SK-N-MC (cell line): ENCODE data around the gene S100A4.
"Not testable (repeated sequence)": the region's sequence is repeated elsewhere in the genome, so short reads cannot be mapped to it uniquely, and the experiment has no call there.

ENCODE experiments used
- DNase-seq: peaks from one replicate; pipeline ENCODE4 v3.0.0-alpha.2; 2011; ENCODE audit warnings: low read depth, low spot score
- H3K27ac ChIP-seq: fragments of 200-600 bp; sonication (generic); 2 replicates; pipeline ENCODE4 v1.5.1; 2016; ENCODE audit warnings: mixed run types
- H3K36me3 ChIP-seq: fragments of 200-600 bp; sonication (generic); 2 replicates; pipeline ENCODE4 v1.6.1; 2017; ENCODE audit warnings: antibody characterized with exemption, low read length, mixed read lengths; ENCODE audit not compliant: insufficient read depth
- H3K4me3 ChIP-seq: fragments of 200-600 bp; sonication (generic); 2 replicates; pipeline ENCODE4 v1.5.1; 2016
- H3K9ac ChIP-seq: fragments of 200-600 bp; sonication (generic); 2 replicates; pipeline ENCODE4 v1.8.0; 2017; ENCODE audit warnings: mixed run types, mixed read lengths; ENCODE audit not compliant: insufficient read length
- H3K9me3 ChIP-seq: fragments of 200-600 bp; sonication (generic); 2 replicates; pipeline ENCODE4 v1.6.1; 2017; ENCODE audit warnings: low read depth, mild to moderate bottlenecking, antibody characterized with exemption, low read length, moderate library complexity, mixed read lengths
- EZH2 ChIP-seq: fragments of 200-600 bp; sonication (generic); IDR thresholded peaks from one replicate; pipeline ENCODE4 v1.6.1; 2017; ENCODE audit warnings: antibody characterized with exemption
- FOXP2 ChIP-seq: optimal IDR thresholded peaks from 2 replicates; pipeline ENCODE3; 2011; ENCODE audit warnings: mild to moderate bottlenecking, moderate library complexity; ENCODE audit not compliant: insufficient read depth; ENCODE audit errors: extremely low read length, control extremely low read depth
- POLR2AphosphoS5 ChIP-seq: IDR thresholded peaks from 2 replicates; pipeline ENCODE4 v1.6.1; 2012; ENCODE audit warnings: mild to moderate bottlenecking, low read depth, low read length, borderline replicate concordance

S100A4 gene

DNA sequence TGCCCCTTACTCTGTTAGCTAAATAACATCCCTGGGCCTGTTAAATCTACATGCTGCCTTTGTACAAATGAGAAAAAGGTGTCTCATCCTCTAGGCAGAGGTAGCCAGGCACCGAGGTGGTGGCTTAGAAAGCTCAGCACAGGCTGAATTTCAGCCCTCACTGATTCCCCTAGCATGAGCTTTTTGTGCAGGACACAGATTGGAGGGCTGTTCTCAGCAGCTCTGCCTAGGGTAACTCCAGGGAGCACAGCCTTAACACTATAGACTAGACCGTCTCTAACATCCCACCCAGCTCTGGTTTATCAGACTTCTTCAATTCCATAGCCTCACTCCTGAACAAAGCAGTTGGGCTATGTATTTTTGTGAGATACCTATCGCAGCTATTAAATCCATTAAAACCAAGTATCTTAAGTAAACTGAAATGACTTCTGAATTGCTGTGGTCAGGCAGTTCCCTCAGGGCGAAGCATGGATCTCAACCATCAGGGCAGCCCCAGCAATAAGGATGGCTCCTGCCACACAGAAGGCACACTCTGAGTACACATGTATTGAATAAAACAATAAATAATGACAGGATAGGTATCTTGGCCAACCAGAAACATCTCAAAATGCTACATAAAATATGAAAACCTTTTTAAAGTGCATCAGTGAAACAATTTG lies 24.7 kb downstream of the S100A4 start:
- no peak for DNase-seq
- Histone ChIP-seq H3K9ac (no peak overlapping the region), H3K27ac (no peak overlapping the region), H3K36me3 (no peaks in the 10 kb centered on the region), H3K4me3 (no peak overlapping the region), H3K9me3 (no peaks in the 10 kb centered on the region)
- TF ChIP-seq POLR2AphosphoS5 (no peak), EZH2 (no peak), FOXP2 (no peak)

DNA sequence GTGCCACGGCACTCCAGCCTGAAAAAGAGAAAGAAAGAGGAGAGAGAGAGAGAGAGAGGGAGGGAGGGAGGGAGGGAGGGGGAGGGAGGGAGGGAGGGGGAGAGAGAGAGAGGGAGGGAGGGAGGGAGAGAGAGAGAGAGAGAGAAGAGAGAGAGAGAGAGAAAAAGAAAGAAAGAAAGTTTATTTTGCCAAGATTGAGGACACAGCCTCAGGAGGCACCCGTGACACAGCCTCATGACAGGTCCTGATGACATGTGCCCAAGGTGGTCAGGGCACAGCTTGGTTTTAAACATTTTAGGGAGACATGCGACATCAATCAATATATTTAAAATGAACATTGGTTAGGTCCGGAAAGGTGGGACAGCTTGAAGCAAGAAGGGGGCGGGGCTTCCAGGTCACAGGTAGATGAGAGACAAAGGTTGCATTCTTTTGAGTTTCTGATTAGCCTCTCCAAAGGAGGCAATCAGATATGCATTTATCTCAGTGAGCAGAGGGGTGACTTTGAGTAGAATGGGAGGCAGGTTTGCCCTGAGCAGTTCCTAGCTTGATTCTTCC lies 25.4 kb downstream of the S100A4 start:
- not testable (repeated sequence) for H3K4me3 ChIP-seq, H3K9ac ChIP-seq, H3K27ac ChIP-seq, H3K9me3 ChIP-seq, H3K36me3 ChIP-seq, DNase-seq

DNA sequence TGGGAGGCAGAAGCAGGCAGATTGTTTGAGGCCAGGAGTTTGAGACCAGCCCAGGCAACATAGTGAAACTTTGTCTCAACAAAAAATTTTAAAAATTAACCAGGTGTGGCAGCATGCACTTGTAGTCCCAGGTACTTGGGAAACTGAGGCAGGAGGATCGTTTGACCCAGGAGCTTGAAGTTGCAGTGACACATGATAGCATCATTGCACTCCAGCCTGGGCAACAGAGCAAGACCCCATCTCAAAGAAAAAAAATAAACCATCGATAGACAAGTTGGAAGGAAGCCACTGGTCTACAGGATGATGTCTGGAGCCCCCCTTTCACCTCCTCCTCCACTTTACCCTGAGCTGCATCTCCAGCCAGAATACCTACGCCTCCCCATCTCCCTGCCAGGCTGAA lies 26.4 kb downstream of the S100A4 start:
- Histone ChIP-seq H3K4me3 (no peak overlapping the region), H3K36me3 (no peaks in the 10 kb centered on the region), H3K9me3 (no peaks in the 10 kb centered on the region), H3K27ac (no peak overlapping the region), H3K9ac (no peak overlapping the region)
- DNase-seq: no peak
- no peak for TF ChIP-seq FOXP2
- no peak for TF ChIP-seq POLR2AphosphoS5
- TF ChIP-seq EZH2: no peak

DNA sequence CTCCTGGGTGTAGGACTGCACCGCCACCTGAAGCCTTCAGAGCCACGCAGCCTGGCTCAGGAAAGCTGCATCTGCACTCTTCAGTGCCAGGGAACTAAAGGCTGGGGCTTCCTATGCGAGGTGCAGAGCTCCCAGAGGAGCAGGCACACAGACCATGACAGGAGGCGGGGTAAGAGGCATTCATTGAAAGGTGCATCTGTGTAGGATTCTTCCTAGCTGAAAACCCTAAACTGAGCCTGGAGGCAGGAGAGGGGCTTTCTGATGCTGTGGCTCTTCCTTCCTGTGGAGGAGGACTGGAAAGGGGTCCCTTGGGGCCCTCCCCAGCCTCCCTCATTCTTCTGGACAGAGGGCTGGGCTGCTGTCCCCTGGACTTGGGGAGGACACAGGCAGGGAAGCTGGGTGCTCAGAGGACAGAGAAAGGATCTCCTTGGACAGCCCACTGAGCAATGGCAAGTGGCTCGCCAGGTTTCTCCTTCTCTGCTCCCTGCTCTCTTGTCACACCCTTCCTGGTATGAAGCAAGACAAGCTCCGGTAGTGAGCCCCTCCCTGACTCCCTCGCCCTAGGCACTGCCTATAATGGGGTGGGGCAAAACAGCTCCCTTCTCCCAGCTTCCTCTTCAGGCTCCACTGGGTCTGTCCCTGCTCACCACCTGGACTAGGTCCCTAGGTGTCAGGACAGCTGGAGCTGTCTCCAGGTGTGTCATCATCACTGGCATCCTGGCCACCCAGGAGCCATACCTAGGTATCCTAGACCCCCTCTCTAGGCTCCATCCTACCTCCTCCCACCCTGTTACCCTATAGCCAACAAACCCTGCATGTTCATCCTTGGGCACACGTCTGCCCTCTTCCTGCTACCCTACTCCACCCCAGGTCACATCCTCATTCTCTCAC lies 29.9 kb downstream of the S100A4 start:
- Histone ChIP-seq H3K4me3 (no peak overlapping the region), H3K27ac (no peak overlapping the region), H3K9me3 (no peaks in the 10 kb centered on the region), H3K36me3 (no peaks in the 10 kb centered on the region), H3K9ac (no peak overlapping the region)
- DNase-seq: no peak
- TF ChIP-seq POLR2AphosphoS5: no peak
- no peak for TF ChIP-seq FOXP2
- no peak for TF ChIP-seq EZH2

DNA sequence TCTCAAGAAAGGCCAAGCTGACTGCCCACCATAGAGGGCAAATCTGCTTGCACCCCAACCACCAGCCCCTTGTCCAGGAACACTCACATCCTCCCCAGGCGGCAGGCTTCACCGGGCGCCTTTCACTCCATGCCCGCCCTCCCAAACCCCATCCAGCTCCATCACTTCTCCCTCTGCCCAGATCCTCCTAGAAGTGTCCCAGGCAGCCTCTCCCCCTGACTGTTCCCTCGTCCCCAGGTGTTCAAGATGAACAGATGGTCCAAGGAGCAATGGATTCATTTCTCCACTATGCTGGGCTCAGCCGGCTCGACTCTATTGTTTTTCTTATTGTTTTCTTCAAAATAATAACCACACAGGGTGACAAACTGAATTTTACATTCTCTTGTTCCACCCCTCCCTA lies 31.9 kb downstream of the S100A4 start:
- Histone ChIP-seq H3K27ac (no peak overlapping the region), H3K4me3 (no peak overlapping the region), H3K9me3 (no peaks in the 10 kb centered on the region), H3K9ac (no peak overlapping the region), H3K36me3 (no peaks in the 10 kb centered on the region)
- no peak for TF ChIP-seq EZH2
- TF ChIP-seq FOXP2: no peak
- TF ChIP-seq POLR2AphosphoS5: no peak
- DNase-seq: no peak

DNA sequence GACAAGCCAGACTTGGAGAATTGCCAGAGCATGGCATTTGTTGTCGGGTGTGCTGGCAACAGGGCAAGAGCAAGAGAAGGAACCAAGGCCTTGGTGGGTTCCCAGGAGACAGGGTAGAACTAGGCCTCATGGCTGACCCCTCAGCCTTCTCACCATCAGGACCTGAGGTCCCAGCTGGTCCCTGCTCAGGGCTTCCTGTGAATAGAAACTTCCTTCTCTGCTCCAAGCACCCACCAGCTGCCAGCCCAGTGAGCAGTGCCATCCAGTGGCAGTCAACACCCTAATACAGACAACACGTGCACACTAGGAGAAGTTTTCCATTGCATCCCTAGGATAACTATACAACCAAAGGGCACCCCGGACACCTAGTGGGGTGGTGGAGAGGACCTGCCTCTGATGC lies 32.6 kb downstream of the S100A4 start:
- TF ChIP-seq POLR2AphosphoS5: no peak
- TF ChIP-seq EZH2: no peak
- no peaks in the 10 kb centered on the region for H3K36me3 ChIP-seq
- no peak overlapping the region for H3K4me3 ChIP-seq
- no peak overlapping the region for H3K9ac ChIP-seq
- H3K27ac ChIP-seq: no peak overlapping the region
- H3K9me3 ChIP-seq: no peaks in the 10 kb centered on the region
- DNase-seq: no peak

DNA sequence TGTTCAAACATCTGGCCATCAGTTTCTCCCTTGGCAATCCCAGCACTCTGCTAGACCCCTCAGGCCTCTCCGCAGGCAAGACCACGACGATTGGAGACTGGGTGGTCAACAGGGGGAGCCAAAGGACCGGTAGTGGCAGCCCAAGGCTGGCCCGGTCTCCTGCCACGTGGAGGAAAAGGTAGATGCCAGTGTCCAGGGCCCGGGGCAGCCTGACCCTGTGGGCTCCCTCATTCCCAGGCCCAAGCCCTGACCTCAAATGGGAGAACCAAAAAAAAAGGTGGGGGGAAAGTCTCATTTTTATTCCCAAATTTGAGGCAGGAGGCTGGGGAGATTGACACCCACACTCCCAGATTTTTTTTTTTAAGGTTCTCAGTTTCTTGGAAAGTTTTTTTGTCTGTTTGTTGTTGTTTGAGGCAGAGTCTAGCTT lies 34.6 kb downstream of the S100A4 start:
- no peak overlapping the region for H3K27ac ChIP-seq
- no peak overlapping the region for H3K4me3 ChIP-seq
- H3K9me3 ChIP-seq: no peaks in the 10 kb centered on the region
- DNase-seq: no peak
- no peaks in the 10 kb centered on the region for H3K36me3 ChIP-seq
- TF ChIP-seq EZH2 (no peak), FOXP2 (no peak), POLR2AphosphoS5 (no peak)
- no peak overlapping the region for H3K9ac ChIP-seq

DNA sequence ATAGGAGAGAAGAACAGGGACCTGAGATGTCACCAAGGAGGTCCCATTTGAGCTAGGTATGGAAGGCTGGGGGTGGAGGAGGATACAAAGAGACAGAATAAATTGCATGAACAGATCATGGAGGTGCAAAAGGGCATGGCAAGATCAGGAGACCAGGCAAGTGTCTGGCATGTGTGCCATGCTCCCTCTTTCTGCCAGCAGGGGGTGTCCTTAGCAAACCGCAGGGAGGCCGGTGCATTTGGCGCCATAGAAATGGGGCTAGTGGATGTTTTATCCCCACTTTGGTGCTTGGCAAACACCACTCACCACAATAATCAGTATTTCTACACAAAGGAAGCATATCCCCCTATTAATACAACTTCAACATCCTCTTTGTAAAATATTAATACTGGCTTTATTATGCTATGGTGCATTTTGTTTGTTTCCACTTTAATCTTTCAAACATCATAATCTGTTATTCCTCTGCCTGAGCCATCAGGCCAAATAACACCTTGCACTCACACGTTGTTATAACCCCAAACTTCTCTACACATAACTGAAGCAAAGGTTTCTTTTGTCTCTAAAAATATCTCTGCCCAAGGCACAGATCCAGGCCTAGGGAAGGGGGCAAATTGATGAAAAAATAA lies 35.8 kb downstream of the S100A4 start:
- Histone ChIP-seq H3K36me3 (no peaks in the 10 kb centered on the region), H3K27ac (no peak overlapping the region), H3K9me3 (no peaks in the 10 kb centered on the region), H3K4me3 (no peak overlapping the region), H3K9ac (no peak overlapping the region)
- TF ChIP-seq EZH2 (no peak), FOXP2 (no peak), POLR2AphosphoS5 (no peak)
- no peak for DNase-seq

DNA sequence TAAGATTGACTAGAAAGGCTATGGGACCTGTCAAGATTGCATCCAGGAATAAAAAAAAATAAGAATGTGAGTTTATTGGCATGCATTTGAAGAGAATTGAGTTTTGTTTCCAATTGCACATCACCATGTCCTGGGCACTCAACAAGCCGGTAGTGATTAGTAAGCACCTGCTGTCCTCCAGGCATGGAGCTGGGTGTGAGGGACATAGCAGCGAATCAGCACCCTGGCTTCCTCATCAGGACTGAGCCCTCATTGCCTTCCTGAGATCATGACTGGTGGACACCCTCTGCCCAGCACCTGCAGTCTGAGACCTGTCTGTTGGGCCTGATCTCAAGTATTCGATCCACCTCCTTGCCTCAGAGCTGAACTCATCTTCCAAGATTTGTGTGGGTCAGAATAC lies 36.6 kb downstream of the S100A4 start:
- DNase-seq: no peak
- Histone ChIP-seq H3K9ac (no peak overlapping the region), H3K4me3 (no peak overlapping the region), H3K27ac (no peak overlapping the region), H3K9me3 (no peaks in the 10 kb centered on the region), H3K36me3 (no peaks in the 10 kb centered on the region)
- no peak for TF ChIP-seq EZH2
- TF ChIP-seq POLR2AphosphoS5: no peak
- no peak for TF ChIP-seq FOXP2
